H1 (cell line): ENCODE results near the gene UGT1A10.

Source experiments
- ASH2L ChIP-seq: fragments of 200-600, 300-600 bp; sonication (generic); IDR thresholded peaks from one replicate; pipeline ENCODE4 v1.7.1; 2017; ENCODE audit warnings: low read length
- EZH2 ChIP-seq: fragments of 200-600 bp; sonication (generic); IDR thresholded peaks from 2 replicates; pipeline ENCODE4 v1.7.1; 2012; ENCODE audit warnings: low read depth, mild to moderate bottlenecking, moderate library complexity, low read length, inconsistent platforms; ENCODE audit not compliant: severe bottlenecking
- GTF2F1 ChIP-seq: IDR thresholded peaks from 2 replicates; pipeline ENCODE4 v1.6.1; 2012; ENCODE audit warnings: low read depth, low read length, improper control_type of control experiment, borderline replicate concordance
- HDAC6 ChIP-seq: IDR thresholded peaks from one replicate; pipeline ENCODE4 v1.7.1; 2012; ENCODE audit warnings: low read depth, mild to moderate bottlenecking, inconsistent platforms, low read length, moderate library complexity
- POLR2AphosphoS5 ChIP-seq: IDR thresholded peaks from 2 replicates; pipeline ENCODE4 v1.6.1; 2011; ENCODE audit warnings: low read depth, low read length
- RAD21 ChIP-seq, 2 experiments: IDR thresholded peaks in 1 of 2; conservative IDR thresholded peaks in 1 of 2; 2 replicates each; pipeline ENCODE4 v1.6.1; 2011; ENCODE audit warnings: low read depth in 2 of 2, low read length in 2 of 2, improper control_type of control experiment in 1 of 2, inconsistent platforms in 1 of 2, mild to moderate bottlenecking in 1 of 2, moderate library complexity in 1 of 2
- RFX5 ChIP-seq: IDR thresholded peaks from 2 replicates; pipeline ENCODE4 v1.6.1; 2011; ENCODE audit warnings: low read depth, low read length, improper control_type of control experiment, borderline replicate concordance
- SIN3A ChIP-seq, 2 experiments: IDR thresholded peaks in 1 of 2; conservative IDR thresholded peaks in 1 of 2; 2 replicates each; pipeline ENCODE4 v1.6.1; 2011 to 2012; ENCODE audit warnings: low read length in 2 of 2, improper control_type of control experiment in 1 of 2, low read depth in 1 of 2, mild to moderate bottlenecking in 1 of 2
- TF ChIP-seq, protein P1 (sequence below): IDR thresholded peaks from 2 replicates; pipeline ENCODE4 v1.6.1; 2011; ENCODE audit warnings: low read length, improper control_type of control experiment
- TF ChIP-seq, protein P2 (sequence below), 3 experiments: IDR thresholded peaks; 1 replicate in 2 of 3; 2 replicates in 1 of 3; pipeline versions ENCODE4 v1.5.1 to v1.6.1; 2011; ENCODE audit warnings: low read length in 3 of 3, mild to moderate bottlenecking in 3 of 3, inconsistent platforms in 2 of 3, low read depth in 1 of 3, moderate library complexity in 1 of 3; ENCODE audit not compliant: insufficient read depth in 1 of 3; ENCODE audit errors: control extremely low read depth in 1 of 3
- TF ChIP-seq, protein P3 (sequence below): IDR thresholded peaks from 2 replicates; pipeline ENCODE4 v1.6.1; 2011; ENCODE audit warnings: low read depth, mild to moderate bottlenecking, low read length; ENCODE audit not compliant: insufficient read depth

GRCh38 chr2:233686928-233687327, 50.7 kb downstream of the UGT1A10 start:
- TF ChIP-seq EZH2 (no peak), RAD21 (IDR thresholded peaks at IDR 0.05 in 1 of 2, conservative IDR thresholded peaks at IDR 0.05 in 1 of 2; ENCODE audit: low read depth in 2 of 2, low read length in 2 of 2) (no peak), GTF2F1 (no peak), POLR2AphosphoS5 (no peak), SIN3A (conservative IDR thresholded peaks at IDR 0.05 in 1 of 2, IDR thresholded peaks at IDR 0.05 in 1 of 2; ENCODE audit: low read depth in 1 of 2, low read length in 2 of 2) (no peak), HDAC6 (no peak), RFX5 (no peak), ASH2L (no peak)
- TF ChIP-seq, protein P1, sequence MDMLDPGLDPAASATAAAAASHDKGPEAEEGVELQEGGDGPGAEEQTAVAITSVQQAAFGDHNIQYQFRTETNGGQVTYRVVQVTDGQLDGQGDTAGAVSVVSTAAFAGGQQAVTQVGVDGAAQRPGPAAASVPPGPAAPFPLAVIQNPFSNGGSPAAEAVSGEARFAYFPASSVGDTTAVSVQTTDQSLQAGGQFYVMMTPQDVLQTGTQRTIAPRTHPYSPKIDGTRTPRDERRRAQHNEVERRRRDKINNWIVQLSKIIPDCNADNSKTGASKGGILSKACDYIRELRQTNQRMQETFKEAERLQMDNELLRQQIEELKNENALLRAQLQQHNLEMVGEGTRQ = no peak
- TF ChIP-seq, protein P2, sequence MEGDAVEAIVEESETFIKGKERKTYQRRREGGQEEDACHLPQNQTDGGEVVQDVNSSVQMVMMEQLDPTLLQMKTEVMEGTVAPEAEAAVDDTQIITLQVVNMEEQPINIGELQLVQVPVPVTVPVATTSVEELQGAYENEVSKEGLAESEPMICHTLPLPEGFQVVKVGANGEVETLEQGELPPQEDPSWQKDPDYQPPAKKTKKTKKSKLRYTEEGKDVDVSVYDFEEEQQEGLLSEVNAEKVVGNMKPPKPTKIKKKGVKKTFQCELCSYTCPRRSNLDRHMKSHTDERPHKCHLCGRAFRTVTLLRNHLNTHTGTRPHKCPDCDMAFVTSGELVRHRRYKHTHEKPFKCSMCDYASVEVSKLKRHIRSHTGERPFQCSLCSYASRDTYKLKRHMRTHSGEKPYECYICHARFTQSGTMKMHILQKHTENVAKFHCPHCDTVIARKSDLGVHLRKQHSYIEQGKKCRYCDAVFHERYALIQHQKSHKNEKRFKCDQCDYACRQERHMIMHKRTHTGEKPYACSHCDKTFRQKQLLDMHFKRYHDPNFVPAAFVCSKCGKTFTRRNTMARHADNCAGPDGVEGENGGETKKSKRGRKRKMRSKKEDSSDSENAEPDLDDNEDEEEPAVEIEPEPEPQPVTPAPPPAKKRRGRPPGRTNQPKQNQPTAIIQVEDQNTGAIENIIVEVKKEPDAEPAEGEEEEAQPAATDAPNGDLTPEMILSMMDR (IDR thresholded peaks at IDR 0.05; ENCODE audit: control extremely low read depth in 1 of 3, insufficient read depth in 1 of 3, low read depth in 1 of 3, low read length in 3 of 3) = no peak
- TF ChIP-seq, protein P3, sequence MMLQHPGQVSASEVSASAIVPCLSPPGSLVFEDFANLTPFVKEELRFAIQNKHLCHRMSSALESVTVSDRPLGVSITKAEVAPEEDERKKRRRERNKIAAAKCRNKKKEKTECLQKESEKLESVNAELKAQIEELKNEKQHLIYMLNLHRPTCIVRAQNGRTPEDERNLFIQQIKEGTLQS = no peak
